GM19240 (cell line): Measurements from ENCODE around the gene ZNF516.
A peak's percentile ranks its signal among the peaks of the same experiment; 100 is the strongest.

Experiments
- DNase-seq: peaks from one replicate; pipeline ENCODE4 v3.0.0; 2011; ENCODE audit warnings: low spot score; ENCODE audit not compliant: insufficient read length

ZNF516 gene

DNA sequence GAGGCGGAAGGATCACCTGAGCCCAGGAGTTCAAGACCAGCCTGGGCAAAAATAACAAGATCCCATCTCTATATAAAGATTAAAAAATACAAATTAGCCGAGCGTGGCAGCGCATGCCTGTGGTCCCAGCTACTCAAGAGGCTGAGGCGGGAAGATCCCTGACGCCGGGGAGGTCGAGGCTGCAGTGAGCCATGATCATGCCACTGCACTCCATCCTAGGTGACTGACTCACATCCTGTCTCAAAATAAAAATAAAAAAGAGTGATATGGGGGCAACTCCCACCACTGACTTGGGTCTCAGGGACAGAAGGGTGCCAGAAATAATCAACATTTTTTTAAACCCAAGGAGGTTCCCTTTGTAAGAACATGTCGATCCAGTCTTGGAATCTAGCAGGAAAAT lies 37.6 kb downstream of the ZNF516 start:
- no peak for DNase-seq

DNA sequence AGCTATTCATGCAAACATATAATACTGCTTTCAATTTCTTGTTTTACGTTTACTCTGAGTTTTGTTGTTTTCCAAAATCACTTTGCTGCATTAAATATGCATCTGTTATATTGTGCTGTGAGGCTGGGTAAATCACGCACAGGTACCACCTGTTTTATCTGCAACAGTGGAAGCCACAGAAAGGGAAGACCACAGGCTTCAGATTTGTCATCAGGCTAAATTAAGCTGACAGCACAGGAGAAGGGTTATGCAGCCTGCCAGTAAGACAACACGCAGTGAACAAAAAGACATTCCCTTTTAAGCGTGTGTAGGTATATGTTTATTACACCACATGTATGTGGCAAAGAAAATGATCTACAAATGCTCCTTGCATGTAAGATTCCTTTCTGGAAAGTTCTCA lies 38.2 kb downstream of the ZNF516 start:
- no peak for DNase-seq

DNA sequence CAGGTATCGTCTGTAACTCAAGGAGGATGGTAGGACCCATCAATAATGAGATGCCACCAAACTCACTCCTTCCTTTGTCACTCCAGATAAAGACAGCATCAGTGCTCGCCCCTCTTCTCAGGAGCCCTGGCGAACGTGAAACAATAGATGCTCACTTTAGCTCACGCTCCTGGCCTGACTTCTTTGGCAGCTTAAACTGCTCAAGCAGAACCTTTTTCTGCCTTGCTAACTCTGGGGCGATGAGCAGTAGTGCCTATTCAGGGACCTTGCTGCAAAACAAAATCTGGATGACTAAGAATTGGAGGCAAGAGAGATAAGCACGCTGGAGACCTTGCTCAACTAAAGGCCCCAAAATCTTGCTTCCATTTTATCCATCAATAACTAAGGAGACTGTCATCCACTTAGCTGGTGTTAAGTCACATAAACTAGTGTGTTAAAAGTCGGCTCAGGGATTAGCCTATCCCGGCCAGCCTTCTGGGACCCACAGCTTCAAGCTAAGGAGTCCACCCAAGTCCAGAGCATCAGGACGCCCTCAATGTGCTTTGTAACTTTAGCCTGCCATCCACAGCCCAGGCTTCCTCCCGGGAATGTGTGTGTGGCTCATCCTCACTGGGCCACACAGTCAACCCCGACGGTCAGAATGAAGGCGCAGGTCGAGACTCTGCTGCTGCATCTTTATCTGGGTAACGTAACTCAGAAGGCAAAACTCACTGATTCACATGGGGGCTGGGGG lies 38.9 kb downstream of the ZNF516 start:
- DNase-seq = no peak

DNA sequence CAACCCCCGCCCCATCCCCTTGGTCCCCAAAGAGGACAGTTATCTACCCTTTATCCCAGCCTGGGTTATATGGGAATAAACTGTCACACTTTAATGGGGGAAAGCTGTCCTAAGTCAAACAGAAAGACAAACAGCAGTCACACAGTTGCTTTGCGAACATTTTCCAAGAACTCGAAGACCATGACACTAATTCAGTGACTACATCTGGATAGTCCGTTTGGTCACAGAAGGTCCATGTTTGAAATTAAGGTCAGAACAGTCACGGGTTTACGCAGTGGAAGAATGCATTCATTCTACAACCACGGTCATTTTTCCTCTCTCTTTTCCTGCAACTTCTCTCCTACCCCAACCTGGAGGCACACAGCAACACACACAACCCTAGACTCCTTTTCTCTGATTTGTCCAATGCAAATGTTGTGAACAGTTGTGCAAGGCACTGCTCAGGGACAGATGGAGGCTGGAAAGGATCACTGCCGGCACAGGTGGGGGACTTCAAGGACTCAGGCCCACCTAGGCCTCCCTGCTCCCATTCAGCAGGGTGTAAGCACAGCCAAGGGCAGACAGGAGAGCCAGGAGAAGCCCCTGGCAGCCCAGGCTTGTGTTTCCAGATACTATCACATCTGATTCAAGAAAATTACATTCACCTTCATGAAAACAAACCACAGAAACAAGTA lies 39.9 kb downstream of the ZNF516 start:
- DNase-seq = no peak

DNA sequence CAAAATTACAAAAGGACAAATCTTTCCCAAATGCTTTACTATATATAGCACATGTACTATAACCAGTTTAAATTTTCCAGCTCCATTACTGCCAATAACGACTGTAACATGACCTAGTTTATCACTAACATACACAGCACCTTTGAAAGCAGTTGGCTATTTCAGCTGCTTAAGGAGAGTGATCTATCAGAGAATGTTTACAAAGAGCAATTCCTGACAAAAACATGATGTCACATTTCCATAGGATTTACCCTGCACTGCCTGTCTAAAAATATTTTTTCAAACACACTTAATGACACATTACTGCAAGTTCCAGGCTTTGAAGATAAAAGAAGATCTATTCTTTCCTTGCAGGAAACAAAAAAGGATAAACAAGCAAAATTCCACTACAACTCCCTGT lies 40.6 kb downstream of the ZNF516 start:
- DNase-seq = no peak

DNA sequence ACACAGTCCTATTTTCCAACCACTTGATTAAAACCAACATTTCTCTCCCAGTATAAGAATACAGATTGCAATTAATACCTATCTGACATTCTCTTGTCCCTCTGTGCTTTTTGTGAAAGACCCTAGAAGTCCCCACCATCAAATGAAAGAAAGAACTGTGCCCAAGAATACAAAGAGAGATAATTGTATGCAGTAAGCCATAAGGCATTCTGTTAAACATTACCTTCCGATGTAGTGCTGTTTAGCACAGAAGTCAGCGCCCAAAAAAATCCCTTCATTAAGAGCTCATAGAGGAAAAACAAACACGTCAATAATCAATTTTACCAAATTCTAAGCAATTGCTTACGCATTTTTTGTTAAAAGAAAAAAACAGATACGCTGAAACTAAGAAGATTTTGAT lies 41.1 kb downstream of the ZNF516 start:
- DNase-seq = no peak

DNA sequence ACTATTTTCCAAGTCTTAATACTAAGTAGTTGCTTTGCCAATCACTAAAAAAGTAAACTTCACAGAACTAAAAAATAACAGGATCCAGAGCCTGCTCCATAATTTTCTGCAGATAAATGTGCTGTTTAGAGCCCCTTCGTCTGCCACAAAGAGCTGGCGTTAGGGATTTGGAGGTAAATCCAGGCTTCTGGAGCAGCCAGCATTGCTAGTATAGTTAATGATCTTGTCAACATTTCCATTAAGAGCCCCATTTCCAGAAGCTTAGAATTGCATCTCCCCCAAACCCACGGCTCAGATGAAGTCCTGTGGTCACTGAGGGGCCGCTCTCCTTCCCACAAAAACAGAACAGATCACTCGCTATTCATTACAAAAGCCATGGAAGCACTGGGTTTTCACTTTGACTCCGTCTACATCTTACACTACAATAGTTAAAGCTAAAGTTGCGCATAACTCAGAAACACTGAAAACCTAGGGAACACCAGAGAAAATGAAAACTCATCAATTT lies 41.9 kb downstream of the ZNF516 start:
- no peak for DNase-seq

DNA sequence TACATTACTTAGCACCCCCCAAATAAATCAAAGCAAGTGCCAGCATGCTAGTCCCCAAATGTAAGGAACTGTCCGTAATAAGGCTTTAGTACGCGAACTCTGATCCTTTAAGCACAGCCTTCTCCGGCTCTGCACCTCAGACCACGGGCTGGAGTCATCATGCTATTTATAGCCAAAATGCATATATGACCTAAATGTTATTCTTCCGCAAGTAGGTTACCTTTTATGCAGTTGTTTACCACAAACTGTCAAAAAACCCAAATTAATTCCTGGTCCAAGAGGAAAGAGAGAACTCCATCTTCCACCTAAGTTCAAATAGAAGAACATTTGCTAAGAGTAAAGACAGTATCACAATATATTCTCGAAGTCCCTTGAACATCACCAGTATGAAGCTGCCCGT lies 42.7 kb downstream of the ZNF516 start:
- DNase-seq = no peak

DNA sequence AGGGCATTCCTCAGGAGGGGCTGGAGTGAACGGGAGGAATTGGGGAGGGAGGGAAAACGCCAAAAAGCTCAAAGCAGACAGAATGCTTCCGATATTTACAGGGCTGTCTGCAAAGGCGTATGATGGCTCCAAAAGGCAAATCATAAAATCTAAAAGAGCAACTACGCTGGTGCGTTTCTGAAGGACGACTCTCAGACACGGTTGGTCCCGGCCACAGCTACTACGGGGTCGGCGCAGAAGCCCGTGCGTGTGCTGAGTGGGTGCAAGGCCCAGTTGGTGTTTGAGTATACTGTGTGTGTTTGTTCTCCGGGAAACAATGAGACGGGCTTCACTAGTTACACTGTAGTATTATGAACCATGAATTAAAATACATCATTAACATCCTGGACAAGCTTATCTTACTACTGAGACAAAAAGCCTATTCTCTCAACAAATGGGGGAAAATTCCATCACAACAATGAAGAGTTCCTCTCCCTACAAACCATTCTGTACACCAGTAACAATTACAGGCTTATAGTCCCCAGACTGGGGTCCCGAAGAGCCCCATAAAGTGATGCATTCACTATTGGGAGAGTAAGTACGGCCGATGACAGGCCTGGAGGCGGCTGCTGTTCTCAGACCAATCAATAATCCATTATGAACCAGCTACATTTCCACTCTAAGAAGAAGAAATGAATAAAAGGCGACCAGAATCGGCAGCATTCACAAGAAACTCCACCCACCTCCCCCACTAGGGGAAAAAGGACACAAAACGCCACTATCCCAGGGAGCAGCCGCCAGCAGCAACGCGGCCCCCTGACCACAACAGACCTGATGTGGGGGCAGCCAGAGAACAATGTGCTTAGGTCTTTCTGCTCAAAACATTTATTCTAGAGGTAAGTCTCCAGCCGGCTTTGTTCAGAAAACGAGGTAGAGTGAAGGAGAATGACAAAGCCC lies 43.4 kb downstream of the ZNF516 start:
- no peak for DNase-seq

DNA sequence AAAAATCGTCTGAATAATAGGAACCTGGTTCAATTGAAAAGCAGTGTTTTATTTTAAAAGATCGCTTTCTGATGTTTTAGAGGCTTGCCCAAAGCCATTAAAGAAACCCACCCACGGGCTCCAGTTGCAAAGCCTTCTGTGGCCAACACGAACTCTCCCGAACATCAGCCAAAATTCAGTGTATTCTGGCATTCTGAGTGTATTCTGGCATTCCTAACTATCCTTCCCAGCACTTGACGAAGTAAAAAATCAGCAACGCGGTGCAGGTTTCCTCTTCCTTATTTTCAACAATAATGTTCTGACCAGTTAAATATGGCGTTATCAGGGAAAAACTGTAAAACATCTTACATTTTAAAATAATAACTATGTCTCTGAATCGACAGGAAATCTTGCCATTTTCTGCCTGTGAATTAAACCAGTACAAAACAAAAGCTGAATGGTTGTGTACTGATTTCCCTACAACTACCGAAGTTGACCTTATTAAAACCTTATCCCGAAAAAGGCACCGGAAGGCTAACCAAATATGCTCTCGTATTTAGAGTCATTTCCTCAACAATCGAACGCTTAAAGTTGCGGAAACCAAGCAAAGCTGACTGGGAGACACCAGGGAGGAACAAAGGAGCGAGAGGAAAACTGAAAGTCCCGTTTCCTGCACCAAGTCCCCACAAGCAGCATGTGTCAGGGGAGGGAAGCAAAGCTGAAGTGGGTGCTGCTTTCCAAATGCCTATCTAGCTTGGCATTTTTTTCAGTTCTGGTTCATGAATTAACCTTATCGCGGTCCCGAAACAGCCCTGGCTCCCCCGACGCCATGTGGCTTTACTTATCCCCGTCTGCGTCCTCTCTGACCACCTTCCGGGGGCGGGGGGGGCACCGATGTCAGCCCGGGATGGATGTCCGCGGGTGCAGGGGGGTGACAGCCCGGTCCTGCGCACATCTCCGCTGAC lies 44.3 kb downstream of the ZNF516 start:
- peak; percentile 38 for DNase-seq

DNA sequence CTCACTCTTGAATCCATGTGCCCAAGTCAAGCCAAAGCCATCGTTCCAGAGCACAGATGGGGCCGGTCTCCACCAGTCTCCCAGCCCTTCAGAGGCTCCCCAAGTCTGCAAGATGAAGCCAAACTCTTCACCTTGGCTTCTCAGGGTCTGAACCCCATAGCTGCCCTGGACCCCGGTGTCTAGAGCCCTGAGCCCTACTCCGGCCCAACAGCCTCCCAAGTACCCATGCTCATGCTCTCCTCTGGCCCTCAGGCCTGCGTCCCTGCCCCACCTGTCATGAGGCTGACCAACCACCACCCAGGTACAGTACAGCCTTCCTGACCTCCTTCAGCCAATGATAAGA lies 46.0 kb downstream of the ZNF516 start:
- DNase-seq = no peak

DNA sequence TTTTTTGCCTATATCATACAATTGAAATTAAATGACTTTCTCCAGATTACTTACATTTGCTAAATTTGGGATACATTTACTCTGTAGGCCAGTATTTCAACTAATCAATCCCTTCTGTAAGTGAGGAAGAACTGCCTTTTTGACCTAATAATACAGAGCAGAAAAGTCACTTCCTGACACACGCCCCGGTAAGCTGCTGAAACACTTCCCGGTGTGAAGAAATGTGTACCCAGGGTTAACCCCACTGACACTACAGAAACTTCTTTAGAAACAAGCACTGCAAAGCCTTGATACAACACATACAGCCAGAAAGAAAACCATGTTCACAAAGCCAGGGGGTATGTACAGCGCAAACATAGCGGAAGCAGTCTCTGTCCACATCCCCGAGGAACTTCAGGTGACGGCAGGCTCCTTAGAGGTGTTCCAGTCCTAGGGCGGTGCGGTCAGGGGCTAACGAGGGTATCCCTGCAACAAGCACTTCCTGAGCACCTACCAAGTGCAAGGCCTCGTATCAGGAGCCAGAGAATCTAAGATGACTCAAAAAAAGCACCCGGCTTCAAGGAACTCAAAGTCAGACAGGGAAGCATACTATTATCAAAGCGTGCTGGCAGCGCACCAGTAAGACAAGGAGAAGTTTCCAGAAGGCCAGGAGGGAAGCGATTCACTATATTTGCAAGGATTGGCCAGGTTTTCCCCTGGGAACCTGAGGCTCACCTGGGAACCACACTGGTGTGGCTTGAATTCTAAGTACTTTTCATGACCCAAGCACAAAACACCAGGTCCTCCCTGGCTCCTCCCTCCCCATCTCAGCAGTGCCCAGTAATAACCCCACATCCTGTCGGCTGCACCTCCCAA lies 46.6 kb downstream of the ZNF516 start:
- DNase-seq = no peak

DNA sequence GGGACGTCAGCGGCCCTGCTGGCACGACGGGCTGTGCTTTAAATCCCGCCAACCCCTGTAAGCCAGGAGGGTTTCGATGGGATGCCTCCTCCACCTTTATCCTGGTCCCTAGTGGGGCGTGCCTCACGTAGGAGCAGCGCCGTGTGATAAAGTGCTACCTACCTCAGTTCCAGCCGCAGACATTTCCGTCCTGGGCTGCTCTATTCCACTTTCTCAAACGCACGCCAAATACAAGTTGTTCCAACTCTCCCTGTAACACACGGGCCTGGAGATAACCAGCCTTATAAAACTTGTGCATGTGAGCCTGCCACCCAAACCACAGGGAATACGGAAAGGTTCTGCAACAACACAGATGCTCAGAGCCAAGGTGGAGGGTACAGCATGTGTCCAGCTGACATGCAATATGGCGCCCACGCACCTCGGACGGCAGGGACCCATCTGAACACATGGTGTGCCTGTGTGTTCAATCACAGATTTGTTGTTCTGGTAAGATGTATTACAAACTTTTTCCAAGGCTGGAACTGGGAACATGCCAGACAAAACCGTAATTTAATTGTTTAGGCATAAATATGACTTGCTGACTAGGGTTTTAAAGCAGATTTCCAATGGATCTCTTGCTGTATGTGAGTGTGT lies 47.7 kb downstream of the ZNF516 start:
- no peak for DNase-seq

DNA sequence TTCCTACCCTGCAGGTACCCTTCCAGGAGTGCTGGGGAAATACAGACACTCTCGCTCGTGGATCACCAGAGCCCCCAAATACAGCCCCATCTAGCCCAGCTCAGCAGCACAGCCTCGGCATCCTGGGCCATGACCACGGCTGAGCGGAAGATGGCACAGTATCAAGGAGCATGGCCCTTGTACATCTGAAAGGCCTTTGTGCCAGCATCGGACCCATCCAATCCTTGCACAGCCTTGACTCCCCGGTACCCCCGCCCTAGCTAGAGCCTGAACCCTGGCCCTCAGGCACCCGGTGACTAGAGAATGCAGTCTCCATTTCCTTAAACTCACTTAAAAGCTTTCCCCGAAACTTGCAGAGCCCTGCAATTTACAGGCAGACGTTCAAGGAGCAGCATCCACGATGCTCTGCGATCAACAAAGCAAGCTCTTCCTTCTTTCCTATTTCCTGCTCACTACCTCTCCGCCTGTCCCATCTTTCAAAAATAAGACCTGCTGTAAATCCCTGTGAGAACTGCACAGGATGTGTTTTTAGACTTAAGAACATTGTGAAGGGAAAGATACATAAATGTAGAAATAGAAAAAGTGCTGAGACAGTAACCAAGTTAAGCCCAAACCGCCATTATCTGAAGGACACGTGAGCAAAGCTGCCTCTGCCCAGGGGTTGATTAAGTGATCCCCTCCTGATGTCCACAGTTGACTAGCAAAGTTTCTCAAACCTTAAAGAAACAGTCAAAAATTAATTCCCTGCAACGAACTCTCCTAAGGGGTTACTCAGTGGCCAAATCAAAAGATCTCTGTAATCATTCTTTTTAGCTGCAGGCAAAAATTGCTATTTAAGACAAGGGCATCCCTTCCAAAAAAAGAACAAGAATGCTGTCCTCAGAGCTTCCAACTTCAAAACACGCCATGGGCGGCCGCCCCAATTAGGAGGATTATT lies 48.5 kb downstream of the ZNF516 start:
- no peak for DNase-seq

DNA sequence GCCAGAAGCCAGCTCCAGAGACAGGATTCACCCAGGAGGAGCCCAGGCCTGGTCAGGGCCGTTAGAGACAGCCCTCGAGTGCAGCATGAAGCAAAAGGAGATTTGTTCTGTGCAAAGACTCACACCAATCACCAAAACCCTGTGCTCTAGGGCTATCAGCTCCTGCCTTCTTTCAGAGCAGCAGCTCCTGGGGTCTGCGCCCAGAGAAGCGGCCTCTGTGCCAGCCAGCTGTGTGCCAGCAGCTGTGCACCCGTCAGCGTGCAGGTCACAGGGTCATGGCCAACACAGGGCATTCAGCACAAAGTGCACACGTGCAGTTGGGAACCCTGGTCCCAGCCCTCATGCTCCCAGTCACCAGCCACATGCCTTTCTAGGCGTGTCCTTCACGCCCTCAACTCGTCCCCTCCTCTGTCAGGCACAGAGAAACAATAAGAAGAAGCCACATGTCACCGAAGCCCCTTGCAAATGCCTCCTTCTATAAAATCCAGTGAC lies 49.3 kb downstream of the ZNF516 start:
- DNase-seq = no peak

DNA sequence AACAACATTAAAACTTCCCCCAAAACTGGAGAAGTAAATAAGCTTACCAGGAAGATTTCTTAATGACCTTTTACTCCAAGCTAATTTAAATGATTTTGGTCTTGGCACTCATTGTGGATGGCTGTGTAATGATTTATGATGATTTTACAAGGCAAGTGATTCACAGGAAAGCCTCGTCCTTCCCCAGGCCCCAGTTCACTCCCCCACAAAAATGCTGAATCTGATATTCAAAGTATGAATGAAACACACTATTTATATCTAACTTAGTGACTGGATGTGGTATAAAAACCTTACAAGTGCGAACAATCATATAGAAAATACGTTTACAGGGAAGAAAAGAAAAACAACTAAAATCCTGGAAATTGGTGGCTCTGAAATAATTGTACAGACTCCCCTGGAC lies 49.8 kb downstream of the ZNF516 start:
- no peak for DNase-seq

DNA sequence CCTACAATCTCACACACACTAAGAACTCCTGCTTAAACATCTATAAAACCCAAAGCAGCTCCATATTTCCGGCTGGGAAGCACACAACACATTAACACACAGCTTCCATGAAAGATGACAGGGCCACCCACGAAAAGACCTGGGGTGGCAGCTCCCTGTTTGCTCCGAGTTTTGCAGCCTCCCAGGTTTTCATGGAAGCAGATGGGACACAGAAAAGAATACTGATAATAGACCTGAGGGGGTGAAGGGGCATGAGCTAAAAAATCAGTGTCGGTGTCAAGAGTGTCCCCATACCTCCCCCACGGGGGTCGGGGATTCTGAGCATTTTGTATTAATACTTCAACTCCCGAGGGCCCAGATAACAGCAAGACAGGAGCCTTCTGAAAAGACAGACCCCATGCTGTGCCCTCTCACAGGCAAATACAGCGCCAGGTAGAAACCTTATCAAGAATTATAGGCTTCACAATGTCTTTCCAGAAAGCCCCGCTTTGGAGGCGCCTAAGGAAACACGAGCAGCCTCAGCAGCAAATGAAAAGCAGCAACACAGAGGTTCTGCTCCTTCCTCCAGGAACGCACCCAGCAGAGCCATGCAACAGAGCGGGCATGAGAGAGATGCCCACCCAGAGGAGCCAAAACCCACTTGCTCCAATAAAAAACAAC lies 50.5 kb downstream of the ZNF516 start:
- no peak for DNase-seq
